OCI-LY1 (cell line): Measurements from ENCODE around the gene XRCC2.

ENCODE experiments used
- H2AFZ ChIP-seq: fragments of 200-600 bp; sonication (generic), shearing (Covaris generic); 2 replicates; pipeline ENCODE4 v1.6.0; 2014; ENCODE audit warnings: antibody characterized with exemption, mild to moderate bottlenecking, low read length
- H3F3A ChIP-seq: fragments of 200-600 bp; sonication (generic), shearing (Covaris generic); 2 replicates; pipeline ENCODE4 v1.6.0; 2014; ENCODE audit warnings: mild to moderate bottlenecking, antibody characterized with exemption, low read length, moderate library complexity; ENCODE audit not compliant: insufficient read depth
- H3K27ac ChIP-seq: fragments of 200-600 bp; sonication (generic); 2 replicates; pipeline ENCODE4 v1.5.1; 2014; ENCODE audit warnings: low read length, mixed run types, mild to moderate bottlenecking, low read depth; ENCODE audit not compliant: poor library complexity, severe bottlenecking
- H3K27me3 ChIP-seq: fragments of 200-600 bp; sonication (generic); 2 replicates; pipeline ENCODE4 v1.6.0; 2014; ENCODE audit warnings: antibody characterized with exemption, mild to moderate bottlenecking, low read length, moderate library complexity; ENCODE audit not compliant: insufficient read depth
- H3K36me3 ChIP-seq: fragments of 200-600 bp; sonication (generic); 2 replicates; pipeline ENCODE4 v1.6.1; 2014; ENCODE audit warnings: mild to moderate bottlenecking, antibody characterized with exemption, low read length, moderate library complexity, mixed read lengths; ENCODE audit not compliant: insufficient read depth
- H3K4me1 ChIP-seq: fragments of 200-600 bp; sonication (generic); 2 replicates; pipeline ENCODE4 v1.5.1; 2014; ENCODE audit warnings: mild to moderate bottlenecking, low read length, moderate library complexity; ENCODE audit not compliant: insufficient read depth, severe bottlenecking
- H3K4me2 ChIP-seq: fragments of 200-600 bp; sonication (generic), shearing (Covaris generic); 2 replicates; pipeline ENCODE4 v1.6.1; 2014; ENCODE audit warnings: low read length
- H3K4me3 ChIP-seq: fragments of 200-600 bp; sonication (generic); 2 replicates; pipeline ENCODE4 v1.5.1; 2014; ENCODE audit warnings: low read length, low read depth, mild to moderate bottlenecking, mixed read lengths; ENCODE audit not compliant: poor library complexity, severe bottlenecking
- H3K79me2 ChIP-seq: fragments of 200-600 bp; shearing (Covaris generic); 2 replicates; pipeline ENCODE4 v1.6.1; 2016; ENCODE audit warnings: mixed run types, low read length, mixed read lengths; ENCODE audit not compliant: insufficient read depth
- H3K9ac ChIP-seq: fragments of 200-600 bp; sonication (generic), shearing (Covaris generic); 2 replicates; pipeline ENCODE4 v1.6.1; 2014; ENCODE audit warnings: mild to moderate bottlenecking, low read length, mixed read lengths
- H3K9me2 ChIP-seq: fragments of 200-600 bp; sonication (generic), shearing (Covaris generic); 2 replicates; pipeline ENCODE4 v1.6.1; 2014; ENCODE audit warnings: low read depth, mild to moderate bottlenecking, low read length, mixed read lengths
- H3K9me3 ChIP-seq: fragments of 200-600 bp; shearing (Covaris generic); 2 replicates; pipeline ENCODE4 v1.6.1; 2014; ENCODE audit warnings: low read length, mixed read lengths
- H4K20me1 ChIP-seq: fragments of 200-600 bp; sonication (generic), shearing (Covaris generic); 2 replicates; pipeline ENCODE4 v1.6.0; 2016; ENCODE audit warnings: mild to moderate bottlenecking, low read length; ENCODE audit not compliant: insufficient read depth
- CTCF ChIP-seq: fragments of 200-600 bp; sonication (generic), shearing (Covaris generic); IDR thresholded peaks from 2 replicates; pipeline ENCODE4 v1.5.1; 2017; ENCODE audit warnings: mild to moderate bottlenecking, antibody characterized with exemption, low read length, moderate library complexity, mixed read lengths
- EZH2 ChIP-seq: fragments of 200-600 bp; sonication (generic), shearing (Covaris generic); IDR thresholded peaks from 2 replicates; pipeline ENCODE4 v1.8.0; 2017; ENCODE audit warnings: borderline replicate concordance, mixed run types, mild to moderate bottlenecking, antibody characterized with exemption, low read length, moderate library complexity, mixed read lengths

The XRCC2 gene

GRCh38 chr7:152664636-152665035 lies 11.3 kb downstream of the XRCC2 start:
- TF ChIP-seq CTCF = no peak
- TF ChIP-seq EZH2 = no peak
- Histone ChIP-seq H3K79me2 (peaks cover 32% of the 10 kb centered on the region), H3K36me3 (peaks cover 41% of the 10 kb centered on the region), H3K27ac (no peak overlapping the region), H3F3A (no peaks in the 10 kb centered on the region), H3K9ac (no peak overlapping the region), H3K9me2 (no peaks in the 10 kb centered on the region), H3K9me3 (no peaks in the 10 kb centered on the region), H2AFZ (no peak overlapping the region), H3K4me1 (no peaks in the 10 kb centered on the region), H4K20me1 (no peaks in the 10 kb centered on the region), H3K4me3 (no peak overlapping the region), H3K4me2 (no peak overlapping the region), H3K27me3 (no peaks in the 10 kb centered on the region)

- TF ChIP-seq EZH2 (no peak), CTCF (no peak)
- Histone ChIP-seq H3K9me2 (no peaks in the 10 kb centered on the region), H3K9ac (no peak overlapping the region), H3K27me3 (no peaks in the 10 kb centered on the region), H3K9me3 (no peaks in the 10 kb centered on the region), H3K4me2 (no peak overlapping the region), H3F3A (no peaks in the 10 kb centered on the region), H2AFZ (no peak overlapping the region), H3K4me3 (no peak overlapping the region), H4K20me1 (no peaks in the 10 kb centered on the region), H3K27ac (no peak overlapping the region), H3K79me2 (peaks cover 34% of the 10 kb centered on the region), H3K4me1 (no peaks in the 10 kb centered on the region), H3K36me3 (peaks cover 41% of the 10 kb centered on the region)
Measured at GRCh38 chr7:152663931-152664330, 12.0 kb downstream of the XRCC2 start.

GRCh38 chr7:152663148-152663740 lies 12.7 kb downstream of the XRCC2 start:
- Histone ChIP-seq H2AFZ (no peak overlapping the region), H3K9me2 (no peaks in the 10 kb centered on the region), H3K27me3 (no peaks in the 10 kb centered on the region), H3K4me3 (no peak overlapping the region), H3K4me1 (no peaks in the 10 kb centered on the region), H3F3A (no peaks in the 10 kb centered on the region), H3K9me3 (no peaks in the 10 kb centered on the region), H3K4me2 (no peak overlapping the region), H3K36me3 (peaks cover 41% of the 10 kb centered on the region), H3K27ac (no peak overlapping the region), H3K9ac (no peak overlapping the region), H3K79me2 (peaks cover 28% of the 10 kb centered on the region), H4K20me1 (no peaks in the 10 kb centered on the region)
- TF ChIP-seq EZH2 (no peak), CTCF (no peak)
